Measurements from ENCODE around the gene PAX1.

- TF ChIP-seq CTCF (IDR thresholded peaks at IDR 0.05) (no peak), POLR2A (IDR thresholded peaks at IDR 0.05) (no peak)
These were observed 22.9 kb upstream of the PAX1 start for GRCh38 chr20:21682521-21682954.

Measured in adrenal gland (tissue), 5 donors.